ENCODE results near the gene P3H2.
A peak's percentile ranks its signal among the peaks of the same experiment; 100 is the strongest.
"Not testable (repeated sequence)": the region's sequence is repeated elsewhere in the genome, so short reads cannot be mapped to it uniquely, and the experiment has no call there.

P3H2 gene

GRCh38 chr3:190120269-190121060, at the start of gene P3H2:
Gene P3H2 (minus strand): TSS chr3:190120897. CDS start chr3:190120731, 166 bp downstream.
- peak; percentile 61 for DNase-seq

- peak; percentile 72 for DNase-seq
Observed at GRCh38 chr3:190169877-190170276, 49.2 kb upstream of the P3H2 start.

- no peak for DNase-seq
Observed at GRCh38 chr3:190169243-190169642, 48.5 kb upstream of the P3H2 start.

GRCh38 chr3:190167936-190168680, 47.4 kb upstream of the P3H2 start:
- DNase-seq, result no peak

- DNase-seq, result no peak
Observed at GRCh38 chr3:190166948-190167347, 46.3 kb upstream of the P3H2 start.

- DNase-seq, result no peak
Observed at GRCh38 chr3:190165253-190165652, 44.6 kb upstream of the P3H2 start.

GRCh38 chr3:190162013-190162412, 41.3 kb upstream of the P3H2 start:
- not testable (repeated sequence) for DNase-seq

- no peak for DNase-seq
Observed at GRCh38 chr3:190159902-190160435, 39.3 kb upstream of the P3H2 start.

- DNase-seq, result no peak
Observed at GRCh38 chr3:190158261-190158660, 37.6 kb upstream of the P3H2 start.

- no peak for DNase-seq
Observed at GRCh38 chr3:190155752-190156151, 35.1 kb upstream of the P3H2 start.

GRCh38 chr3:190150681-190151080, 30.0 kb upstream of the P3H2 start:
- DNase-seq, result peak; percentile 33

GRCh38 chr3:190149830-190150619, 29.3 kb upstream of the P3H2 start:
- DNase-seq, result not testable (repeated sequence)

GRCh38 chr3:190144793-190145192, 24.1 kb upstream of the P3H2 start:
- DNase-seq, result not testable (repeated sequence)

- no peak for DNase-seq
Observed at GRCh38 chr3:190142041-190142440, 21.3 kb upstream of the P3H2 start.

- no peak for DNase-seq
Observed at GRCh38 chr3:190139365-190139764, 18.7 kb upstream of the P3H2 start.

GRCh38 chr3:190132371-190132770, 11.7 kb upstream of the P3H2 start:
- no peak for DNase-seq

- peak; percentile 12 for DNase-seq
Observed at GRCh38 chr3:190131329-190131728, 10.6 kb upstream of the P3H2 start.

GRCh38 chr3:190130696-190131095, 10.0 kb upstream of the P3H2 start:
- DNase-seq, result no peak

GRCh38 chr3:190130037-190130436, 9.3 kb upstream of the P3H2 start:
- DNase-seq, result no peak

GRCh38 chr3:190127797-190128196, 7.1 kb upstream of the P3H2 start:
- DNase-seq, result no peak

- DNase-seq, result no peak
Observed at GRCh38 chr3:190127195-190127594, 6.5 kb upstream of the P3H2 start.

GRCh38 chr3:190125436-190126068, 4.9 kb upstream of the P3H2 start:
- no peak for DNase-seq

GRCh38 chr3:190124067-190124466, 3.4 kb upstream of the P3H2 start:
- no peak for DNase-seq

Data from OCI-M1 (cell line).